H1 (cell line): ENCODE data around the gene STK11IP. TPM values are rescaled to one million over a fixed set of nuclear protein-coding genes. Genes with fewer than 3 reads are reported as not detected.

Experiments
- CTCF ChIA-PET: fragments of 300-600 bp; sonication (Branson Sonifier 250); formaldehyde crosslinking; loops from one replicate; lab custom pipeline; 2021; ENCODE audit not compliant: partially characterized antibody; lab: Charles Lee
- POLR2A ChIA-PET: fragments of 300-600 bp; sonication (Branson Sonifier 250); formaldehyde crosslinking; loops from one replicate; lab custom pipeline; 2021; ENCODE audit warnings: inconsistent platforms; ENCODE audit not compliant: partially characterized antibody; lab: Charles Lee
- DNase-seq, 2 experiments: peaks; one replicate each; pipeline versions ENCODE4 v3.0.0 to v3.0.0-alpha.2; 2010 to 2022; ENCODE audit warnings: low spot score in 2 of 2, low read depth in 1 of 2, mixed read lengths in 1 of 2
- FAIRE-seq: peaks from 2 replicates; lab custom pipeline; 2011; peaks lifted over from hg19 to GRCh38; lab: Jason Lieb, UNC
- H2AFZ ChIP-seq: 2 replicates; pipeline ENCODE4 v1.8.1; 2012; ENCODE audit warnings: low read length, inconsistent platforms
- H2AK5ac ChIP-seq: 2 replicates; pipeline ENCODE4 v1.6.1; 2013; ENCODE audit warnings: low read depth, low read length
- H2BK120ac ChIP-seq: replicated peaks from 2 replicates; pipeline ENCODE3; 2013; ENCODE audit warnings: low read depth, low read length, inconsistent platforms
- H2BK12ac ChIP-seq: 2 replicates; pipeline ENCODE4 v1.6.1; 2013; ENCODE audit warnings: low read depth, low read length
- H2BK15ac ChIP-seq: 2 replicates; pipeline ENCODE4 v1.6.1; 2013; ENCODE audit warnings: low read length
- H2BK20ac ChIP-seq: 2 replicates; pipeline ENCODE4 v1.6.1; 2013; ENCODE audit warnings: low read length
- H2BK5ac ChIP-seq: 2 replicates; pipeline ENCODE4 v1.6.1; 2013; ENCODE audit warnings: low read depth, low read length
- H3K14ac ChIP-seq: 2 replicates; pipeline ENCODE4 v1.6.1; 2013; ENCODE audit warnings: inconsistent platforms; ENCODE audit not compliant: insufficient read length
- H3K18ac ChIP-seq: 2 replicates; pipeline ENCODE4 v1.6.1; 2013; ENCODE audit warnings: low read length; ENCODE audit errors: extremely low read depth
- H3K23ac ChIP-seq: 2 replicates; pipeline ENCODE4 v1.6.1; 2013; ENCODE audit warnings: inconsistent platforms; ENCODE audit not compliant: insufficient read length
- H3K23me2 ChIP-seq: 2 replicates; pipeline ENCODE4 v1.6.1; 2013; ENCODE audit warnings: low read depth, low read length
- H3K27ac ChIP-seq: 2 replicates; pipeline ENCODE4 v1.6.1; 2011; ENCODE audit warnings: low read depth, low read length, inconsistent platforms
- H3K27me3 ChIP-seq, 4 experiments: replicated peaks in 1 of 4; 1 replicate in 1 of 4; 2 replicates in 3 of 4; pipeline versions ENCODE4 v1.6.1 to v1.8.1; 2011 to 2013; ENCODE audit warnings: low read length in 3 of 4, mild to moderate bottlenecking in 3 of 4, inconsistent platforms in 2 of 4, mixed read lengths in 2 of 4, moderate library complexity in 1 of 4; ENCODE audit not compliant: control insufficient read depth in 3 of 4, insufficient read depth in 3 of 4; ENCODE audit errors: extremely low read depth in 1 of 4
- H3K36me3 ChIP-seq, 4 experiments: 2 replicates each; pipeline versions ENCODE4 v1.6.1 to v1.8.1; 2011 to 2013; ENCODE audit warnings: mild to moderate bottlenecking in 4 of 4, low read length in 3 of 4, moderate library complexity in 2 of 4, control low read depth in 1 of 4, inconsistent platforms in 1 of 4; ENCODE audit not compliant: insufficient read depth in 4 of 4, control insufficient read depth in 2 of 4
- H3K4ac ChIP-seq: replicated peaks from 2 replicates; pipeline ENCODE3; 2013; ENCODE audit warnings: low read length, low read depth, mixed read lengths, inconsistent platforms; ENCODE audit not compliant: insufficient read length
- H3K4me1 ChIP-seq, 4 experiments: replicated peaks in 1 of 4; 1 replicate in 1 of 4; 2 replicates in 3 of 4; pipeline versions ENCODE4 v1.6.1 to v1.8.1; 2011 to 2013; ENCODE audit warnings: low read length in 3 of 4, inconsistent platforms in 2 of 4, mixed read lengths in 1 of 4; ENCODE audit not compliant: insufficient read depth in 4 of 4, control insufficient read depth in 3 of 4
- H3K4me2 ChIP-seq, 2 experiments: 2 replicates each; pipeline versions ENCODE4 v1.6.1 to v1.8.1; 2011 to 2013; ENCODE audit warnings: low read depth in 2 of 2, low read length in 2 of 2, control low read depth in 1 of 2, inconsistent platforms in 1 of 2, mild to moderate bottlenecking in 1 of 2; ENCODE audit not compliant: insufficient read depth in 1 of 2
- H3K4me3 ChIP-seq, 4 experiments: fragments of 200-600, 300-600 bp in 1 of 4; sonication (generic), shearing (Covaris generic), sonication (Bioruptor Twin) in 1 of 4; 2 replicates each; pipeline versions ENCODE4 v1.5.1 to v1.8.1; 2011 to 2016; ENCODE audit warnings: low read length in 4 of 4, low read depth in 3 of 4, control low read depth in 2 of 4, inconsistent platforms in 2 of 4, mild to moderate bottlenecking in 2 of 4, mixed read lengths in 1 of 4, moderate library complexity in 1 of 4; ENCODE audit not compliant: insufficient read depth in 2 of 4; ENCODE audit errors: extremely low read depth in 1 of 4
- H3K56ac ChIP-seq: replicated peaks from 2 replicates; pipeline ENCODE3; 2013; ENCODE audit warnings: low read depth, mild to moderate bottlenecking, mixed read lengths, low read length, inconsistent platforms; ENCODE audit not compliant: insufficient read length
- H3K79me1 ChIP-seq: 2 replicates; pipeline ENCODE4 v1.6.1; 2013; ENCODE audit warnings: low read depth, low read length, control low read depth
- H3K79me2 ChIP-seq, 2 experiments: 2 replicates each; pipeline versions ENCODE4 v1.6.1 to v1.8.1; 2012 to 2013; ENCODE audit warnings: low read length in 2 of 2, mild to moderate bottlenecking in 2 of 2, inconsistent platforms in 1 of 2; ENCODE audit not compliant: insufficient read depth in 2 of 2, control insufficient read depth in 1 of 2
- H3K9ac ChIP-seq, 4 experiments: replicated peaks in 1 of 4; 1 replicate in 1 of 4; 2 replicates in 3 of 4; pipeline versions ENCODE4 v1.6.1 to v1.8.1; 2011 to 2013; ENCODE audit warnings: low read depth in 3 of 4, low read length in 3 of 4, control low read depth in 2 of 4, mild to moderate bottlenecking in 2 of 4, moderate library complexity in 2 of 4, inconsistent platforms in 1 of 4; ENCODE audit errors: extremely low read depth in 1 of 4
- H3K9me3 ChIP-seq, 2 experiments: 2 replicates each; pipeline versions ENCODE4 v1.6.1 to v1.8.1; 2012 to 2013; ENCODE audit warnings: mild to moderate bottlenecking in 2 of 2, moderate library complexity in 2 of 2, control low read depth in 1 of 2, inconsistent platforms in 1 of 2, low read depth in 1 of 2, low read length in 1 of 2, mixed read lengths in 1 of 2; ENCODE audit not compliant: insufficient read depth in 2 of 2
- H4K20me1 ChIP-seq, 2 experiments: replicated peaks in 1 of 2; 2 replicates each; pipeline versions ENCODE3 to v1.8.1; 2011 to 2013; ENCODE audit warnings: inconsistent platforms in 2 of 2, low read length in 2 of 2, mild to moderate bottlenecking in 1 of 2; ENCODE audit not compliant: insufficient read depth in 2 of 2, control insufficient read depth in 1 of 2
- H4K5ac ChIP-seq: 2 replicates; pipeline ENCODE4 v1.6.1; 2013; ENCODE audit warnings: low read length, low read depth, mixed read lengths, inconsistent platforms; ENCODE audit not compliant: insufficient read length
- H4K8ac ChIP-seq: 2 replicates; pipeline ENCODE4 v1.8.0; 2013; ENCODE audit warnings: mild to moderate bottlenecking, moderate library complexity, low read length, inconsistent platforms; ENCODE audit not compliant: insufficient read depth; ENCODE audit errors: extremely low read depth
- H4K91ac ChIP-seq: replicated peaks from 2 replicates; pipeline ENCODE3; 2013; ENCODE audit warnings: low read length, mixed read lengths, inconsistent platforms; ENCODE audit not compliant: insufficient read length
- BRCA1 ChIP-seq: IDR thresholded peaks from 2 replicates; pipeline ENCODE4 v1.6.1; 2012; ENCODE audit warnings: low read depth, low read length, improper control_type of control experiment
- CBX8 ChIP-seq: fragments of 300-800, 300-1000 bp; sonication (generic); IDR thresholded peaks from 2 replicates; pipeline ENCODE4 v1.7.1; 2016; ENCODE audit warnings: low read depth, low read length, borderline replicate concordance
- GTF2F1 ChIP-seq: IDR thresholded peaks from 2 replicates; pipeline ENCODE4 v1.6.1; 2012; ENCODE audit warnings: low read depth, low read length, improper control_type of control experiment, borderline replicate concordance
- KDM5A ChIP-seq: fragments of 200-600 bp; IDR thresholded peaks from 2 replicates; pipeline ENCODE4 v1.7.1; 2012; ENCODE audit warnings: mild to moderate bottlenecking, low read length, inconsistent platforms, mixed read lengths
- NANOG ChIP-seq: IDR thresholded peaks from 2 replicates; pipeline ENCODE4 v1.6.1; 2011; ENCODE audit warnings: low read length, low read depth, mild to moderate bottlenecking, inconsistent platforms; ENCODE audit not compliant: insufficient read depth, poor library complexity, severe bottlenecking
- POU5F1 ChIP-seq: IDR thresholded peaks from 2 replicates; pipeline ENCODE4 v1.6.1; 2011; ENCODE audit warnings: low read depth, mild to moderate bottlenecking, low read length, moderate library complexity
- RAD21 ChIP-seq, 2 experiments: IDR thresholded peaks in 1 of 2; conservative IDR thresholded peaks in 1 of 2; 2 replicates each; pipeline ENCODE4 v1.6.1; 2011; ENCODE audit warnings: low read depth in 2 of 2, low read length in 2 of 2, improper control_type of control experiment in 1 of 2, inconsistent platforms in 1 of 2, mild to moderate bottlenecking in 1 of 2, moderate library complexity in 1 of 2
- RFX5 ChIP-seq: IDR thresholded peaks from 2 replicates; pipeline ENCODE4 v1.6.1; 2011; ENCODE audit warnings: low read depth, low read length, improper control_type of control experiment, borderline replicate concordance
- RNF2 ChIP-seq: fragments of 200-900, 300-1000 bp; sonication (generic); IDR thresholded peaks from 2 replicates; pipeline ENCODE4 v1.7.1; 2016; ENCODE audit warnings: borderline replicate concordance, low read depth, mild to moderate bottlenecking, antibody characterized with exemption, low read length; ENCODE audit not compliant: poor library complexity, severe bottlenecking; ENCODE audit errors: missing control alignments
- SP2 ChIP-seq: IDR thresholded peaks from 2 replicates; pipeline ENCODE4 v1.6.1; 2012; ENCODE audit warnings: mild to moderate bottlenecking, low read length, inconsistent platforms
- TCF12 ChIP-seq: IDR thresholded peaks from 2 replicates; pipeline ENCODE4 v1.6.1; 2011; ENCODE audit warnings: low read depth, mild to moderate bottlenecking, low read length
- TEAD4 ChIP-seq: IDR thresholded peaks from 2 replicates; pipeline ENCODE4 v1.6.1; 2012; ENCODE audit warnings: low read depth, low read length, inconsistent platforms, mixed read lengths
- WGBS, 2 experiments: shearing (Covaris generic) in 1 of 2; methylation state at CpG; one replicate each; pipeline versions ENCODE4 v1.1.6 to v1.1.7; 2013 to 2015; ENCODE audit warnings: low lambda C conversion rate in 2 of 2, mixed read lengths in 2 of 2, inconsistent platforms in 1 of 2, low coverage in 1 of 2, missing lambda C conversion rate in 1 of 2; ENCODE audit not compliant: insufficient replicate concordance in 2 of 2, insufficient coverage in 1 of 2, insufficient read length in 1 of 2; ENCODE audit errors: extremely low coverage in 1 of 2, missing lambda C conversion rate in 1 of 2; 5-methylcytosine and 5-hydroxymethylcytosine counted together
- polyA plus RNA-seq, 7 experiments: library from polyadenylated mRNA; depleted of rRNA in 3 of 7; stranded (reverse) in 5 of 7; unstranded in 2 of 7; fragments of >200 nt in 5 of 7; fragments of 200-250 nt in 2 of 7; gene quantifications; 1 replicate in 5 of 7; 2 replicates in 1 of 7; 4 replicates in 1 of 7; pipeline versions ENCODE4 v1.2.1 to v1.2.3, GENCODE V29; 2011 to 2013; ENCODE audit warnings: missing spikeins in 2 of 7, mixed read lengths in 2 of 7
- total RNA-seq: library from RNA; stranded (reverse); fragmentation: NEBNext Ultra II Directional; extraction: Animal tissue kit (Norgen Biotek cat#: 25700); gene quantifications from 2 replicates; pipeline ENCODE4 v1.2.1, GENCODE V29; 2021
- TF ChIP-seq, protein P1 (sequence below): IDR thresholded peaks from 2 replicates; pipeline ENCODE4 v1.6.1; 2012; ENCODE audit warnings: inconsistent platforms

The STK11IP gene
- total and polyA plus RNA-seq, 2 of the 8 experiments (the other 6 are each of a cell fraction or from before 2014, with no cell fraction given), result 18.5 to 29.6 TPM

DNA sequence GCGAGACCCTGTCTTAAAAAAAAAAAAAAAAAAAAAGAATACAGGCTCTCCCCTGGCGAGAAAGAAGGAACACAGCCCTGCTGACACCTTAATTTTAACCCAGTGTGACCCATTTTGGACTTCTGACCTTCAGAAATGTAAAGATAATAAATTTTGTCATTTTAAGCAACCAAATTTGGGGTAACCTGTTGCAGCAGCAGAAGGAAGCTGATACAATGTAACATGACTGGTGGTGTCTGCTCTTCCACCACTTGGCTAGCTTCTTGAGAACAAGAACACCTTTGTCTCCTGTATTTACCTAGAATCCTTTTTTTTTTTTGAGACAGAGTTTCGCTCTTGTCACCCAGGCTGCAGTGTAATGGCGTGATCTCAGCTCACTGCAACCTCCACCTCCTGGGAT lies 6.6 kb upstream of the STK11IP start:
- Histone ChIP-seq H3K27me3 (no peaks in the 10 kb centered on the region; a peak in 1 of 7 replicates), H3K9me3 (no peaks in the 10 kb centered on the region), H3K56ac (no peak overlapping the region), H4K8ac (no peak overlapping the region), H2BK20ac (no peak overlapping the region), H3K14ac (no peak overlapping the region), H3K36me3 (no peaks in the 10 kb centered on the region), H3K4me1 (peaks cover 0 to 4% (median 2%) of the 10 kb centered on the region in 4 experiments; a peak in 2 of 7 replicates), H4K91ac (no peak overlapping the region), H3K9ac (no peak overlapping the region), H2BK15ac (no peak overlapping the region), H3K4ac (no peak overlapping the region), H3K18ac (no peak overlapping the region), H4K20me1 (no peaks in the 10 kb centered on the region), H3K23me2 (no peaks in the 10 kb centered on the region), H2BK120ac (no peak overlapping the region), H2BK5ac (no peak overlapping the region), H3K79me2 (no peaks in the 10 kb centered on the region), H3K79me1 (no peaks in the 10 kb centered on the region; the same call in 1 of the 2 replicates), H3K4me2 (no peak overlapping the region), H3K4me3 (no peak overlapping the region), H2AFZ (no peak overlapping the region), H3K27ac (no peak overlapping the region), H4K5ac (no peak overlapping the region), H2BK12ac (no peak overlapping the region), H2AK5ac (no peak overlapping the region), H3K23ac (no peak overlapping the region)
- WGBS, 2 experiments, result 63% methylated on average over 4 of the region's 4 CpGs; no CpG with 5 or more reads in 1 of the 2 experiments
- ChIA-PET POLR2A (interaction anchor here (1.8 to 13.4 kb wide), 4 partner anchors 12 to 84 kb away, joined by 3 to 127 read pairs (median 8); partner anchors contain the start of genes INHA and OBSL1), CTCF (interaction anchor here (0.6 to 14.4 kb wide), 6 partner anchors 8 to 295 kb away, joined by 3 to 143 read pairs (median 4); no protein-coding TSS in a partner anchor)
- DNase-seq, result no peak
- TF ChIP-seq SP2 (no peak), RNF2 (no peak), POU5F1 (no peak), TEAD4 (no peak), BRCA1 (no peak), KDM5A (no peak), RFX5 (no peak), CBX8 (no peak), TCF12 (no peak), NANOG (no peak), RAD21 (IDR thresholded peaks at IDR 0.05 in 1 of 2, conservative IDR thresholded peaks at IDR 0.05 in 1 of 2; ENCODE audit: low read depth in 2 of 2, low read length in 2 of 2) (no peak), GTF2F1 (no peak)
- TF ChIP-seq, protein P1, sequence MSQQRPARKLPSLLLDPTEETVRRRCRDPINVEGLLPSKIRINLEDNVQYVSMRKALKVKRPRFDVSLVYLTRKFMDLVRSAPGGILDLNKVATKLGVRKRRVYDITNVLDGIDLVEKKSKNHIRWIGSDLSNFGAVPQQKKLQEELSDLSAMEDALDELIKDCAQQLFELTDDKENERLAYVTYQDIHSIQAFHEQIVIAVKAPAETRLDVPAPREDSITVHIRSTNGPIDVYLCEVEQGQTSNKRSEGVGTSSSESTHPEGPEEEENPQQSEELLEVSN, result no peak
- no peak for FAIRE-seq
